ENCODE results near the gene MTOR.

MTOR gene

GRCh38 chr1:11216074-11216473, 46.3 kb downstream of the MTOR start:
- no peak for DNase-seq (ENCODE audit: low spot score)

- DNase-seq (ENCODE audit: low spot score) = peak; percentile 73
These were observed 46.9 kb downstream of the MTOR start for GRCh38 chr1:11215381-11216005.

- no peak for DNase-seq (ENCODE audit: low spot score)
These were observed 47.5 kb downstream of the MTOR start for GRCh38 chr1:11214698-11215380.

GRCh38 chr1:11211925-11212587, 50.3 kb downstream of the MTOR start:
- DNase-seq (ENCODE audit: low spot score) = peak; percentile 94

- DNase-seq (ENCODE audit: low spot score) = no peak
These were observed 50.9 kb downstream of the MTOR start for GRCh38 chr1:11211461-11211860.

- DNase-seq (ENCODE audit: low spot score) = no peak
These were observed 54.3 kb downstream of the MTOR start for GRCh38 chr1:11207898-11208611.

GRCh38 chr1:11204396-11205190, 57.8 kb downstream of the MTOR start:
- DNase-seq (ENCODE audit: low spot score) = no peak

GRCh38 chr1:11198851-11199594, 63.3 kb downstream of the MTOR start:
- DNase-seq (ENCODE audit: low spot score) = peak; percentile 90

- DNase-seq (ENCODE audit: low spot score) = peak; percentile 65
These were observed 64.1 kb downstream of the MTOR start for GRCh38 chr1:11198257-11198656.

- no peak for DNase-seq (ENCODE audit: low spot score)
These were observed 65.0 kb downstream of the MTOR start for GRCh38 chr1:11197359-11197758.

- DNase-seq (ENCODE audit: low spot score) = no peak
These were observed 65.4 kb downstream of the MTOR start for GRCh38 chr1:11196945-11197344.

GRCh38 chr1:11194407-11195176, 67.8 kb downstream of the MTOR start:
- DNase-seq (ENCODE audit: low spot score) = no peak

GRCh38 chr1:11193376-11193775, 69.0 kb downstream of the MTOR start:
- no peak for DNase-seq (ENCODE audit: low spot score)

- DNase-seq (ENCODE audit: low spot score) = no peak
These were observed 73.4 kb downstream of the MTOR start, which contains the start of gene ANGPTL7 for GRCh38 chr1:11188858-11189451. Gene ANGPTL7 (plus strand): TSS chr1:11189355. CDS start chr1:11189580, 225 bp downstream.

GRCh38 chr1:11188381-11188780, 74.0 kb downstream of the MTOR start:
- DNase-seq (ENCODE audit: low spot score) = no peak

GRCh38 chr1:11187931-11188330, 74.4 kb downstream of the MTOR start:
- DNase-seq (ENCODE audit: low spot score) = peak; percentile 45

- DNase-seq (ENCODE audit: low spot score) = peak; percentile 20
These were observed 74.9 kb downstream of the MTOR start for GRCh38 chr1:11187494-11187893.

- peak; percentile 75 for DNase-seq (ENCODE audit: low spot score)
These were observed 75.4 kb downstream of the MTOR start for GRCh38 chr1:11187000-11187399.

- DNase-seq (ENCODE audit: low spot score) = peak; percentile 77
These were observed 77.4 kb downstream of the MTOR start for GRCh38 chr1:11184973-11185372.

GRCh38 chr1:11182884-11183283, 79.5 kb downstream of the MTOR start:
- no peak for DNase-seq (ENCODE audit: low spot score)
